ENCODE measurements around the gene SPDYE2. TPM values are rescaled to one million over a fixed set of nuclear protein-coding genes. Genes with fewer than 3 reads are reported as not detected.
"Not testable (repeated sequence)": the region's sequence is repeated elsewhere in the genome, so short reads cannot be mapped to it uniquely, and the experiment has no call there.

The SPDYE2 gene
- total RNA-seq, 1 donor from 2014 or later, result 0.52 TPM

GRCh38 chr7:102540604-102541003 is 10.4 kb upstream of the SPDYE2 start:
- DNase-seq (ENCODE audit: low spot score), result not testable (repeated sequence)

- DNase-seq (ENCODE audit: low spot score), result not testable (repeated sequence)
Observed at GRCh38 chr7:102542083-102542482, 8.9 kb upstream of the SPDYE2 start.

- DNase-seq (ENCODE audit: low spot score), result not testable (repeated sequence)
Observed at GRCh38 chr7:102542771-102543170, 8.3 kb upstream of the SPDYE2 start.

GRCh38 chr7:102543596-102543995 is 7.4 kb upstream of the SPDYE2 start, which contains the start of gene UPK3BL2:
TSS of gene UPK3BL2 (minus strand) at chr7:102543696. CDS start at chr7:102543636, 60 bp downstream.
- DNase-seq (ENCODE audit: low spot score), result not testable (repeated sequence)

GRCh38 chr7:102544372-102544771 is 6.7 kb upstream of the SPDYE2 start:
- DNase-seq (ENCODE audit: low spot score), result not testable (repeated sequence)

GRCh38 chr7:102545288-102545687 is 5.7 kb upstream of the SPDYE2 start:
- DNase-seq (ENCODE audit: low spot score), result not testable (repeated sequence)

- DNase-seq (ENCODE audit: low spot score), result not testable (repeated sequence)
Observed at GRCh38 chr7:102546353-102546752, 4.7 kb upstream of the SPDYE2 start.

GRCh38 chr7:102568620-102569019 is 17.6 kb downstream of the SPDYE2 start:
- not testable (repeated sequence) for DNase-seq (ENCODE audit: low spot score)

GRCh38 chr7:102572261-102573239 is 21.5 kb downstream of the SPDYE2 start, which contains the start of gene POLR2J3:
TSS of gene POLR2J3 (minus strand) at chr7:102572583. CDS start at chr7:102572521, 62 bp downstream.
- peak; percentile 97 for DNase-seq (ENCODE audit: low spot score)

- DNase-seq (ENCODE audit: low spot score), result not testable (repeated sequence)
Observed at GRCh38 chr7:102574607-102575006, 23.6 kb downstream of the SPDYE2 start.

- DNase-seq (ENCODE audit: low spot score), result not testable (repeated sequence)
Observed at GRCh38 chr7:102576363-102576762, 25.3 kb downstream of the SPDYE2 start.

- DNase-seq (ENCODE audit: low spot score), result peak; percentile 34
Observed at GRCh38 chr7:102577315-102578240, 26.6 kb downstream of the SPDYE2 start.

- DNase-seq (ENCODE audit: low spot score), result peak; percentile 37
Observed at GRCh38 chr7:102578486-102578885, 27.5 kb downstream of the SPDYE2 start.

- DNase-seq (ENCODE audit: low spot score), result not testable (repeated sequence)
Observed at GRCh38 chr7:102581722-102582121, 30.7 kb downstream of the SPDYE2 start.

- not testable (repeated sequence) for DNase-seq (ENCODE audit: low spot score)
Observed at GRCh38 chr7:102583495-102583894, 32.5 kb downstream of the SPDYE2 start.

GRCh38 chr7:102589857-102590256 is 38.8 kb downstream of the SPDYE2 start:
- not testable (repeated sequence) for DNase-seq (ENCODE audit: low spot score)

GRCh38 chr7:102592477-102593019 is 41.5 kb downstream of the SPDYE2 start:
- DNase-seq (ENCODE audit: low spot score), result not testable (repeated sequence)

- DNase-seq (ENCODE audit: low spot score), result not testable (repeated sequence)
Observed at GRCh38 chr7:102593637-102594334, 42.8 kb downstream of the SPDYE2 start.

GRCh38 chr7:102596036-102596435 is 45.0 kb downstream of the SPDYE2 start:
- not testable (repeated sequence) for DNase-seq (ENCODE audit: low spot score)

- not testable (repeated sequence) for DNase-seq (ENCODE audit: low spot score)
Observed at GRCh38 chr7:102599699-102600098, 48.7 kb downstream of the SPDYE2 start.

- DNase-seq (ENCODE audit: low spot score), result not testable (repeated sequence)
Observed at GRCh38 chr7:102602317-102602716, 51.3 kb downstream of the SPDYE2 start.
